GM19455 (cell line): ENCODE data around the gene GPR17.

Experiments
- ATAC-seq: cut with Tn5 transposase; IDR thresholded peaks from one replicate; pipeline ENCODE4 v1.9.1; 2021; ENCODE audit not compliant: unreplicated experiment

Gene GPR17

DNA sequence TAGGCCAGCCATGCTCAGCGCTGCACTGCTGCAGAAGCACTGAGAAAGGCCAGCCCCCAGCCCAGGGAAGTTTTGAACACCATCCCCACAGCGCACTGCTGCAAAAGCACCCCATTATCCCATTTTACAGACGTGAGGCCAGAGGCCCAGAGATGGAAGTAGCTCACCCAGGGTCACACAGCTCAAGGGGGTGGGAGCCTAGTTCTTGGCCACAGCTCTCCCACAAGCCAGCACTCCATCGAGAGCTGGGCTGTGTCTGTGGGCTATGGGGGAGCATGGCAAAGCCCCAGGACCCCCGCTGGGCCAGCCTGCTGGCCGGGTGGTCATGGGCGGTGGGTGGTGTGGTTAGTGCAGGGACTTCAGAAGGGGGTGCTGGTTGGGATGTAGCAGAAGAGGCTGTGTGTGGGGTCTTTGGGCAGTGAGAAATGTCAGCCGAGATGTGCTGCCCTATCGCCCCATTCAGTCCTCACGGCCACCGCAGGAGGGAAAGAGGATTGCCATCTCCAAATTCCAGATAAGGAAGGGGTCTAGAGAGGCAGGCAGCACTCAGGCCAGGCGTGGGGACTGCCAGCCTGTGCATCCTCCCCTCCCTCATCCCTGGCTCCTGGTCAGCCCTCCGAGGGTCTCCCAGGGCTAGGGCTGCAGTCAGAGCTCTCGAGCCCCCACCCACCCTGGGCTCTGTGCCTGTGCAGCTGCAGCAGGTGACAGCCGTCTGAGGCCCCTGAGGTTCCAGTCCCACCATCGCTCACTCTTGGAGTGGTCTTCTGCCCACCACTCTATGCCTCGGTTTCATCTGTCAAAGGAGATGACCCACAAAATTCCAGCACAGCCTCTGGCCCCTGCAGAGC, 17.0 kb upstream of the GPR17 start:
- ATAC-seq, result no peak

DNA sequence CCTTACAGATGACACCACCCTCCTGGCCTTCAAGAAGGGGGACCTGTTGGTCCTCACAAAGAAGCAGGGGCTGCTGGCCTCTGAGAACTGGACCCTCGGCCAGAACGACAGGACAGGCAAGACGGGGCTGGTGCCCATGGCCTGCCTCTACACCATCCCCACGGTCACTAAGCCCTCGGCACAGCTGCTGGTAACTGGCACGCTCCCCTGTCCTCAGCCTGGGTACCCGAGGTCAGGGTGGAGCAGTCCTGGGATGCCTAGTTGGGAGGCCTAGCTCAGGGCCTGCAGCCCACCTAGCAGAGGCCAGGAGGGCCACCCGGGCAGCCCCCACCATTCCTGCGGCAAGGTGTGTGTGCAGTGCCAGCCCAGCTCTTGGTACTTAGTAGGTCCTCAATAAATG, 16.3 kb upstream of the GPR17 start:
- ATAC-seq, result no peak

DNA sequence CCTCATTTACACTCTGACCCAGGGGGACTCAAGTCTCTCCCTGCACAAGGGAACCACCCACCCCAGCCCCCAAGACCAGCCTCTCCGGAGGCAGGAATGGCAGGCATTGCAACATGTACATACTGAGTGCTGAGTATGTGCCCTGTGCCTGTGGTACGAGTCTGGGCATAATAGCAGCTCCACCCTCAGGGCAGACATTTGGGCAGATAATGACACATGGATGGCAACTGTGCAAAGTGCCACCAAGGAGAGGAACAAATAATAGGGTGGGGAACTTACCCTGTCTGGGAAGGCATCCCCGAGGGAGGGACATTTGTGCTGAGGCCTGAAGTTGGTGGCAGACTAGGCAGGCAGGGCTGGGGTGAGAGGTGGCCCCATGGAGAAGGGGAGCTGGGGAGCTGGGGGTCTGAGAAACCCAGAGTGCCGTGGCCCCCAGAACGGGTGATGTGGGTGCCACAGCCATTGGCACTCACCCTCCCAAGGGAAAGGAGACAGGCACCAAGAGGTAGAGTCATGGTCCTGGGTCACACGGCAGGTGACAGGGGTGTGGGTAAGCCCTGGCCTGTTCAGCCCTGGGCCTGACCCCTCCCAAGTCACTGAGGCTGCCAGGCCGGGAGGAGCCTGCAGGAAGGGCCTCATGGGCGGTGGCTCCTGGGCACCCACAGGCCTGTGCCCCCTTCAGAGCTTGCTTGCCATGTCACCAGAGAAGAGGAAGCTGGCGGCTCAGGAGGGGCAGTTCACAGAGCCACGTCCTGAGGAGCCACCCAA, 15.7 kb upstream of the GPR17 start:
- ATAC-seq, result no peak

DNA sequence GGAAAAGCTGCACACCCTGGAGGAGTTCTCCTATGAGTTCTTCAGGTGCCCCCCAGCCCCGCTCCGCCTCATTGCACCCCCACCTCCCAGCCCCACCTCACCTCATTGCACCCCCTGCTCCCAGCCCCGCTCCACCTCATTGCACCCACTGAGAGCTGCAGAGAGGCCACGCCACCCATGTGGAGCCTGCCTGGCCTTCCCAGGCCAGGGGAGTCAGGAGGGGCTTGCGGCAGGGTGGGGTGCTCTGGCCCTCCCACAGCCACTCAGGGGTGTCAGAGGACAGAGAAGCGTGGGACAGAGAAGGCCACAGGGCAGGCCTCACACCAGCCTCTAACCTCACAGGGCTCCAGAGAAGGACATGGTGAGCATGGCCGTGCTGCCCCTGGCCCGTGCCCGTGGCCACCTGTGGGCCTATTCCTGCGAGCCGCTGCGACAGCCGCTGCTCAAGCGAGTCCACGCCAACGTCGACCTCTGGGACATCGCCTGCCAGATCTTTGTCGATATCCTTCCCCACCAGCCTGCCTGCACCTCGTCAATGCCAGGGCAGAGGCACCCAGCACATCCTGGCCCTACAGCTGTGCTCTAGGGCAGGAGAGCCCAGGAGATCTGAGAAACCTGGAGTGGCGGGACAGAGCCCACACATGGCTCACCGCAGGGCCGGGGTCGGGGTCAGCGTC, 15.0 kb upstream of the GPR17 start:
- ATAC-seq, result no peak

DNA sequence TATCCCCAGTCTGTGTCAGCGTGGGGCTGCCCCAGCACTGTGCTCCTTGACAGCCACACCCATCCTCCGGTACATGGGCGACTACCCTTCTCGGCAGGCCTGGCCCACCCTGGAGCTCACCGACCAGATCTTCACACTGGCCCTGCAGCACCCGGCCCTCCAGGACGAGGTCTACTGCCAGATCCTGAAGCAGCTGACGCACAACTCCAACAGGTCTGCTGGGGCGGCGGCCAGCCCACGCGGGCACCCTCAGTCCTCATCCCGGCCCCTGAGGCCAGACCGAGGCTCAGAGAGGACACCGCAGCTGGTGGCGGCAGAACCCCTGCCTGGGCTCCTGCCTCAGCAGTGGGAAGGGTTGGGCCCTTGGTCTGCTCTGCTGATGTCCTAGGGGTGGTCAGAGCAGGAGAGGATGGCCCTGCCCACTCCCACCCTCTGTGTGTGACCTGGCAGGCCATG, 14.4 kb upstream of the GPR17 start:
- no peak for ATAC-seq

DNA sequence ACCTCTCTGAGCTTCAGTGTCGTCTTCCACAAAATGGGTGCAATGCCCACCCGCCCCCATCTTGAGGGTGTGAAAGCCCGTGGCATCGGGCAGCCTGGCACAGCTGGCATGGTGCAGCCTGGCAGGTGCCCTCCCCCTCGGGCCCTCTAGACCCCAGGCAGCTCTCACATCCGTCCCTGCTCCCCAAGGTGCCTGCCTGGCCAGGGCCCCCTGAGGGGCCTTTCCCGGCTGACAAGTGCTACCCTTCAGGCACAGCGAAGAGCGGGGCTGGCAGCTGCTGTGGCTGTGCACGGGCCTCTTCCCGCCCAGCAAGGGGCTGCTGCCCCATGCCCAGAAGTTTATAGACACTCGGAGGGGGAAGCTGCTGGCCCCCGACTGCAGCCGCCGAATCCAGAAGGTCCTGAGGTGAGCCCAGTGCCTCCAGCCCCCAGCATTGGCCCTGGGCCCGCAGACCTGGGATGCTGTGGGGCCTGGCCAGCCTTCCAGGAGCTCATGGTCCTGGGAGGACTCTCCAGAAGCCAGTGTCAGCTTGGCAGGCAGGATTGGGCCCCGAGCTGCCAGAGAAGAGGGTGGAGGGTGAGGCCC, 13.9 kb upstream of the GPR17 start:
- ATAC-seq, result no peak

DNA sequence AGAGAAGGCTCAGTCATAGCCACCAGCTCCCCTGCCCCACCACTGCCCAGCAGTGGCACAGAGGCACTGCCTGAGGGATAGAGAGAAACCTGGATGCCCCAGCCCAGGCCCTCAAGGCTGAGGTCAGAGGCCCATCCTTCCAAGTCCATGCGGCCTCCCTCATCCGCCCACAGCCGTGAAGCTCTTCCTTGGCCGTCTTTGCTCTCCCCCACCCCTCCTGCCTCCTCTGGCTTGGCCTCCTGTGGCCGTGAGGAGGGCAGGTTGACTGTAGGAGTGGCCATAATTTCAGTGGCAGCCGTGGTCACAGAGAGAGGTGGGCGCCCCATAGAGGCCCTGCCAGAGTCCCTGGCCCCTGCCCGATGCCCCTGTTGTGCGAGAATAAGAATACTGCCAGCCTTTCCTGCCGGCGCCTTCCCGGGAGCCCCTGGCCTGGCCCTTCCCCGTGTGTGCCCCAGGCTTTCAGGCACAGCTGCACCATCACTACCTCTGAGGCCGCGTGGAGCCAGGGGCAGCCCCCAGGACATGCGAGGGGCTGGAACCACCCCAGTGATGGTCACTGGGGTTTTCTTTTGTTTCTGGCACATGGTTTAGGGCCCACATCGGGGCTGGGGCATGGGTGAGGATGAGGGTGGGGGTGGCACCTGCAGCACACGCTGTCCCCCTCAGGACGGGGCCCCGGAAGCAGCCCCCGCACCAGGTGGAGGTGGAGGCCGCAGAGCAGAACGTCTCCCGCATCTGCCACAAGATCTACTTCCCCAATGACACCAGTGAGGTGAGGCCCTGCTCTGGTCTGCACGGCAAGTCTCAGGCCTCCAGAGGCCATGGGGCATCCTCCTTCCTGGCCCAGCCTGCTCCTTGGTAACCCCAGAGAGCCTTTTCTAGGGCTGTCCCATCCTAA, 13.1 kb upstream of the GPR17 start:
- no peak for ATAC-seq

DNA sequence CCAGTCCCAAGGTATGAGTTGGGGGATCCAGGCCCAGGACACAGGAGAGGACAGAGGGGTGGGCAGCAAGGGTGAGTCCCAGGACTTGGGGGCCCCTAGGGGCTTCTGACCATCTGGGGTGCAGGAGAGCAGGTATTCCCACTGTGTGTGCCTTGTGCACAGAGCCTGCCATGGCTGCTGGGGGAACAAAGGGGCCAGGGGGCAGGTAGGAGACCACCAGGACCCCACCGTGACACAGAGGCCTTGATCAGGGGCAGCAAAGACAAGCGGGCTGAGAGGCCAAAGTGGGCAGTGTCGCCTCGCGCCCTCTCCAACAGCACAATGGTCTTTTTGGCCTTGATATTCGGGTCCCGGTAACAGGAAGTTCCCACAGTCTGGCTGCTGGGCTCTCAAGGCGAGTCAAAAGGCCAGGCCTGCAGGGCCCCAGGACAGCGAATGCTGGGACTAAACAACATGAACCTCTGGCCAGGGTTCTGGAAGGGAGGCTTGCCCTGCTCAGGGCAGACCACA, 12.3 kb upstream of the GPR17 start:
- no peak for ATAC-seq

DNA sequence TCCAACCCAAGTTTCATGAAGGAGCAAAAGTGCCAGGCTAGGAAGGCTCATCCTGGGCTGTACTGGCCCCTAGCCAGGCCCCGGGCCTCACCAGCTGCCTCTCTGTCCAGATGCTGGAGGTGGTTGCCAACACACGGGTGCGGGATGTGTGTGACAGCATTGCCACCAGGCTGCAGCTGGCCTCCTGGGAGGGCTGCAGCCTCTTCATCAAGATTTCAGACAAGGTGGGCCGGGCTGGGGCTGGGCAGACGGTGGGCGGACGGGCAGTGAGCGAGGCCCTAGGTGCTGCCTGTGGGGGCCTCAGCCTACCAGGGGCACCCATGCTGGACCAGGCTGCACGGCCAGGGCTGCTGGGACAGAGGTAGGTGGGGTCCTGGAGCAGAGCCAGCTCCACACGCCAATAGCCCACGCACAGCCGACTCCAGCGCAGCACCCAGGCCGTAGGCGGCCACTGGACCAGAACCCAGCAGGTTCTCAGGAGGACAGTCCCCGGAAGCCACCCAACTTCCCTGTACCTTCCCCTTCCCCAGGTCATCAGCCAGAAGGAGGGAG, 11.8 kb upstream of the GPR17 start:
- no peak for ATAC-seq

DNA sequence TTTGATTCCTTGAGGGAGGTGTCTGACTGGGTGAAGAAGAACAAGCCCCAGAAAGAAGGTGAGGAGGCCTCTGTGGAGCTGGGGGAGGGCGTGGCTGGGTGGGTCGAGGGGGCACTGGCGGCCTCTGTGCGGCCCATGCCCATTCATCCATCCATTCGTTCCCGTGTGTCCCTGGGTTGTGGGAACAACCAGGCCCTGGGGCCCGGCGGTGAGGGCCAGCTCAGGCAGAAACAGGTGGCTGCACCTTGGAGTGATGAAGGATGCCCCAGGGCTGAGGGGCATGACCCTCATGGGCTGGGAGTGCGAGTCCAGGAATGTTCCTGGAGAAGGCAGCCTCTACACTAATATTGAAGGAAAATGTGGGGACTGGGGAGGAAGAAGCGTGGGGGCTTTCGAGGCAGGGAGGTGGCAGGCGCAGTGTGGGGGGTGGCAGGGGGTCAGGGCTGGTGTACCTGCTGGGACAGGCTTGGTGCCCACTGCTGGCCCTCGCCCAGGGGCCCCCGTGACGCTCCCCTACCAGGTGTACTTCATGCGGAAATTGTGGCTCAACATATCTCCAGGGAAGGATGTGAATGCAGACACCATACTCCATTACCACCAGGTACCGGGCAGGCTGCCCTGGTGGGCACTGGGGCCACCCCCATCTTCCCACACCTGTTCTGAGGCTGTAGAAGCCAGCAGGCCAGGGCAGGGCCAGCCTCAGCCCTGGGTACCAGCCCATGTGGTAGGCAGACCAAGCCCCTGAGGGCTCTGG, 11.2 kb upstream of the GPR17 start:
- no peak for ATAC-seq

DNA sequence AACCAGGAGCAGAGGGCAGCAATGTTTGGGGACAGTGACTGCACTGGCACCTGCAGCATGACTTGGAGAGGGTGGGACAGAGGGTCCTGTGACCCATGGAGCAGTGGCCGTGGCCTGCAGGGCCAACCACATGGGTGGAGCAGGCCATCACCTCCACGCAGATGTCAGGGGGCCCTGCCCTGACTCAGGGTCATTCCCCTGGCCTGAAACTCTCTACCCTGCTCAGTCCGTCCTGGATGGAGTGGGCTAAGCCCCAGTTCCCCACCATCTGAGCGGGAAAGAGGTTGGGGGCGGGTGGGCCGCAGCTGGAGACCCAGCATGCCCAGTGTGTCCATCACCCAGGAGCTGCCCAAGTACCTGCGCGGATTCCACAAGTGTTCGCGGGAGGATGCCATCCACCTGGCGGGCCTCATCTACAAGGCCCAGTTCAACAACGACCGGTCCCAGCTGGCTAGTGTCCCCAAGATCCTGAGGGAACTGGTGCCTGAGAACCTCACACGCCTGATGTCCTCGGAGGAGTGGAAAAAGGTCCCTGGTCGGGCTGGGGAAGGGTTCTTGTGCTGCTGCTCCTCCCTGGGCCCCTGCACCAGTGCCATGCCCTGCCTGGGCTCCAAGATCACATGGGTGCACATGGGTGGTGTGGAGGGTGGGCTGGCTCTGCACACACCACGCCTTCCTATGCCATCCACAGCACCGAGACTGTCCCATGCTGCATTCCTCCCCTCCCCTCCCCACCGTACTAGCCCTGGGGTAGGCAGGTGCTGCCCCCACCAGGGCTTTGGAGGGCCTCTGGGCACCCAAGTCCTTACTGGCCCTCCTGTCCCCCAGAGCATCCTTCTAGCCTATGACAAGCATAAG, 10.3 kb upstream of the GPR17 start:
- ATAC-seq, result no peak

DNA sequence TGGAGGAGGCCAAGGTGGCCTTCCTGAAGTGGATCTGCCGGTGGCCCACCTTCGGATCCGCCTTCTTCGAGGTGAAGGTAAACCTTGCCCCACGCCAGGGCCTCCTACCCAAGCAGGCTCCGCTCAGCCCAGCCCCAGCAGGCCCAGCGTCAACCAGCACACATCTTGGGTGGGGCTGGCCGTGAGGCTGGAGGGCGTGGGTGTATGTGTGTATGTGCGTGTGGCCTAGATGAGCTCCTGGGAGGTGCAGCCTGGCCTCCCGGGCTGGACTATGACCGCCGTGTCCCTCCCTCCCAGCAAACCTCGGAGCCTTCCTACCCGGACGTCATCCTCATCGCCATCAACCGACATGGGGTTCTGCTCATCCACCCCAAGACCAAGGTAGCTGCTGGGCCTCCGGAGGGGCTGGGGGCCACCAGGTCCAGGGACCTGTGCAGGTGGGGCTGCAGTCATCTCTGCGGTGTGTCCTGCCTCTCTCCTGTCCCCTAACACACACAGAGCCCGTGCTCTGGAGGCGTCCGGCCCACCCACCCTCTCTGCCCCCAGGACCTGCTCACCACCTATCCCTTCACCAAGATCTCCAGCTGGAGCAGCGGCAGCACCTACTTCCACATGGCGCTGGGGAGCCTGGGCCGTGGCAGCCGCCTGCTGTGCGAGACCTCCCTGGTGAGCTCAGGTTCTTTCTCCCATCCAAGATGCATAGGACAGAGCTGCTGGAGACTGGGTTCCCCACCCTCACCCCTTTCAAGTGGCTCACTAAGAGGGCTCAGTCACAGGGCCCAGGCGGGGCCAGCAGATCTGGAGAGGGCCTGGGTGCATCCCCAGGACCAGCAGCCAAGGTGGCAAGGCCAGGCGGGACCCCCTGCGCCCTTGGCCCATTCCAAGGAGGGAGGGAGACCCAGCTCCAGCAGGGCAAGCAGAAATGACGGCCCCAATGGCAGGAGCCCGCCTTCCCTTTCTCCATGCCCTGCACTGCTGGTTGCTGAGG, 9.4 kb upstream of the GPR17 start:
- ATAC-seq, result no peak

DNA sequence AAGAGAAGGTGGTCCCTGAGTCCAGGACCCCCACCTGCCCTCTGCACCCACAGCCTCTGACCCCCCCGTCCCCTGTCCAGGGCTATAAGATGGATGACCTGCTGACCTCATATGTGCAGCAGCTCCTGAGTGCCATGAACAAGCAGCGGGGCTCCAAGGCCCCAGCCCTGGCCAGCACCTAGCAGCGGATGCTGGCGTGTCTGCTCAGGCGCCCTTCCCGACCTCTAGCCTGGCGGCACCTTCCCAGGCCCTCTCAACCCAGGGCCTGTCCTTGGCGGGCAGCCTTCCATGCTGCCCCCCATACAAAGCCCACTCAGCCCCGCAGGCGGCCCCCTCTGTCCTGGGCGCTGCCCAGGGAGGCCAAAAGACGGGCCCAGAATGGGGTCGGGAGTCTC, 8.7 kb upstream of the GPR17 start:
- no peak for ATAC-seq

DNA sequence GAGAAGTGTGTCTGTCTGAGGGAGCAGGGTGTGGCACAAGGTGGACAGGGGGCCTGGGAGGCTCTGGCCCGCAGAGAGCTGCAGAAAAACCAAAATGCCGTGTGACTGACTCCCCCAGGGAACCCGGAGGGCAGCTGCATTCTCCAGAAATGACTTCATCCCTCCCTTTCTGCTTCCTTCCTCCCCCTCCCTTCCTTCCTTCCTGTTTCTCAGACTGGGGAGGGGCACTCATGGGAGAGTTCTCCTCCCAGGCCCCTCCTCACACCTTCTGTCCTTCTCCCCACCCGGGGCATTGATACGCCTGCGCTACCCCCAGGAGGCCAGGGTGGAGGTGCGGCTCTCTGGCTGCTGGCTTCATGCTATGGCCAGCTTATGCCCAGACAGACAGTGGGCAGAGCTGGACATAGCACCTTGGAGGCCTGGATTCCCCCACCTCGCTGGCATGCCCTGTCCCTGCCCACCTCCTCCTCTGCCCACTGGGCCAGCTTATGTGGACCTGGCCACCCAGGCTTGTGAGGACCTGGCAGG, 8.2 kb upstream of the GPR17 start:
- ATAC-seq, result no peak

DNA sequence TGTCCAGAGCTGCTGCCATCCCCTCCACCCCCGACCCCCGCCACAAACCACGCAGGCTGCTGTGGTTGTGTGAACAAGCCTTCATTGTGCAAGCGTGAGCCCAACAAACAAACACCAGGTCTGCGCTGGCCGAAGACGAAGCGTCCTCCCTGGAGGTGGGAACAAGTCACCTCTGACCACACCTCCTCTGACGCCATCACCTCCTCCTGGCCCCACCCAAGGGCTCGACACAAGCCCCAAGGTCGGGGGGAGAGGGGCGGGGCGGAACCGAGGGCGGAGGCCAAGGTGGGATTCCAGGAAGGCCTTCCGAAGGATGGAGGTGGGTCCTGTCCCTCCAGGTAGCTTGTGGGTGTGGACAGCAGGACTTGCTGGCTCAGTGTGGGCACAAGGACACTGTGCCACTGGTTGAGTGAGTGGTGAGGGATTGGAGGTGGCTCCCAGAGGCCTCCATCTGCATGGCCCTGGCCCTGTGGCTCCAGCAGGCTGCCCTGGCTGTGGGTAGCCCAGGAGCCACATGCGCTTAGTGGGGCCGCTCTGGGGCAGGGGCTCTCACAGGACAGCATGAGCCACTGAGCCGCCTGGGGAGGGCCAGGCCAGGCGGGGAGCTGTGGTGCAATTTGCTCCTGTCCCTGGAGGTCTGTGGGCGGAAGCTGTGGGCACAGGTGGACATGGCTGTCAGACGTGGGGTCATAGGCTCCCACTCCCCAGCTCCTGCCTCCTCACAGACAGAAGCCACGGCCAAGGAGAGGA, 7.4 kb upstream of the GPR17 start:
- ATAC-seq, result no peak

DNA sequence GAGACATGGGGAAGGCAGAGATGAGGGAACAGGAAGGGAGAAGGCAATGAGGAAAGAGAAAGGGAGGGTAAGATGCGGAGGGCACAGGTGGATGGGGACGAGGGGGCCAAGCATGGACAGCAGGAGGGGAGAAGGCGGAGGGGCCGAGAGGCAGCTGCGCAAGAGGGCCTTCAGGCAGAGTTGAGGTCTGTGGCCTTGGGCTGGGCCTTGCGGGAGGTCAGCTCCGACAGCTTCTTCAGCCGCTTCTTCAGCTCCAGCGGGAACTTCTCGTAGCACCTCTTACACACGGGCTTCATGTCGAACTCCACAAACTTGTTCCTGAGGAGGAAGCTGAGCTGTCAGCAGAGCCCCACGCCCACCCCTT, 6.9 kb upstream of the GPR17 start:
- ATAC-seq, result no peak
